HG03575 (cell line): Measurements from ENCODE around the gene GNAT3.

Experiments used
- ATAC-seq: cut with Tn5 transposase; IDR thresholded peaks from one replicate; pipeline ENCODE4 v1.9.1; 2021; ENCODE audit not compliant: unreplicated experiment, insufficient number of reproducible peaks, low FRiP score; ENCODE audit errors: extremely low read depth

GNAT3 gene

DNA sequence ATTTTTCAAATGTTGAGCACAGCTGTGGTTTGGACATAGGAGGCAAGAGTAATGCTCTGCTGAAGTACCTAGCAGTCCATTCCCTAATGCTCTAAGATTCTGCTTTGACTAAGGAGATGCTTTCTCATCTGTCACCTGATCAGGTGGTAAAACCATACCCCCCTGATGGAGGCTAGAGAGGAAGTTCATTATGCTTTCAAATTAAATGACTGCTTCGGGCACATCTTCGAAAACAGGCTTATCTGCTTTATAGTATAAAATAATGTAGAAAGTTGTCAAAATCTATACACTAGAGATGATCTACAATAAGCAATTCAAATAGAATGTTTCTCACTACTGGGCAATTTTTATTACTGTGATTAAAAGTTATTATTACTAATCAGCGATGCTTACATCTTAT, at the start of gene GNAT3:
Gene GNAT3 (minus strand): TSS at position 101 of the 400 bp plus-strand sequence. CDS start 138 bp downstream, outside the sequence.
- no peak for ATAC-seq

DNA sequence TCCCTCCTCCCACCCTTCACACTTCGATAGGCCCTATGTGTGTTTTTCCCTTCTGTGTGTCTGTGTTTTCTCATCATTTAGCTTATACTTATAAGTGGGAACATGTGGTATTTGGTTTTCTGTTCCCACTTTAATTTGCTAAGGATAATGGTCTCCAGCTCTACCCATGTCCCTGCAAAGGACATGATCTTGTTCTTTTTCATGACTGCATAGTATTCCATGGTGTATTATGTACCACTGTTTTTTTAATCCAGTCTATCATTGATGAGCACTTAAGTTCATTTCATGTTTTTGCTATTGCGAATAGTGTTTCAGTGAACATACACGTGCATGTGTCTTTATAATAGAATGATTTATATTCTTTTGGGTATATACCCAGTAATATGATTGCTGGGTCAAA, 46.3 kb upstream of the GNAT3 start:
- ATAC-seq, result no peak

GRCh38 chr7:80552031-80552694, 40.3 kb upstream of the GNAT3 start:
- no peak for ATAC-seq

DNA sequence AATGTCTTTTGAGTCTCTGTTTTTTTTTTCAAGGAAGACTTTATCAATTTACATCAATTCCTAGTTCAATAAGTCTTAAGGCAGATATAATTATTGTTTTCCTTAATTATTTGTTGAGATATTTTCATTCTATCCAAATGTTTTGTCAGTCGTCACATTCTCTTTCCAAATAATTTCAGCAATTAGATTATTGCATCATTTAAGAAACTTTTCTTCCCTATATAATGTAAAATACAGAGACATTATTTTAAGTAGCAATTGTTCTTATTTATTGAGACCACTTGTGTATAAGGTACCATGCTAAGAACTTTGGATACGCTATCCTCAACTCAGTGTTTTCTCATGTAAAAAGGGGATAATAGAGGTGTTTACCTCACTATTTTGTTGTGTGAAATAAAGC, 38.1 kb upstream of the GNAT3 start:
- no peak for ATAC-seq

DNA sequence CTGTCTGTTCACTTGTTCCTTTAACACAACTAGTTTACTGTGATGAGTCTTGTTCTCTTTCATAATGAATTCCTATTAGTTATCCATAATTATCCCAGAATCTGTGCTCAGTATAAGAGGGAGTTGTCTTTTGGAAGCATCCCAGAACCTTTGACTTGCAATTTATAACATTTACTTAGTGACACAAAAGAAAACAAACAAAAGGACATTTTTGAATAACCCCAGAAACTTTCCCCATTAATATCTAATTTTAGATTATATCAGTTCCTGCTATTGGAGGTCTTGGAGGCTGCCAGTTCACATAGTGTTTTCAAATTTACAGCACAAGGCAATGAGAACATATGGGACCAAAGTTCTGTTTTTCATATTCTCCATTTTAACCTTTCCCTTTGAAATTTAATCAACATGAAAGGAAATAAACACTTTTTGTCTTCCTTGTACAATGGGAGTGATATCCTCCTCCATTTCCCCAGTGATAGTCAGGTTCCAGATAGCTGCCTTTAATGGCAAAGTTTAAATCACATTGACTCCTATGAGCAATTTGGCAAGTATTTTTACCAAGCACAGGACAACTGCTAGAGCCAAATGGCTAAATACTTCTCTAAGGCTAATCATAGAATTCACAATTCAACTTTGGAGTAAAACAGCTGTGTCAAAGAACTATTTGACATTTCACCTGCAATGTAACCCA, 37.1 kb upstream of the GNAT3 start:
- ATAC-seq, result no peak

DNA sequence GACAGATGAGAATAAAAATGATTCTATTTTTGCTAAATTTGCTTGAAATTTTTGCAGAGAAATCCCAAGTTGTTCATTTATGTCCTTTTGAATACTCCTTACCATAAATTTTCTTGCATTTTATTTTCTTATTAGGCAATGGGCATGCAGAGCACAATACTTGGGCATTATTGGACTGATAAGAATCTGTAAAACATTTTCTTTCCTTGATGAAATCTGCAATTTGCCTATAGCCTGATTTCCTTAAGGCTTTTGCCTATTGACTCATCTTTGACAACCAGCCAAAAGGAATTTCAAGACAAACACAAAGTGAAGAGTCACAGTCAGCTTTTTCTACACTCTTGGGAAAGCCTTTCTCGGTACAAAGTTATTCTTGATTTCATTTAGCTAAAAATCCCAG, 30.5 kb upstream of the GNAT3 start:
- ATAC-seq, result no peak

DNA sequence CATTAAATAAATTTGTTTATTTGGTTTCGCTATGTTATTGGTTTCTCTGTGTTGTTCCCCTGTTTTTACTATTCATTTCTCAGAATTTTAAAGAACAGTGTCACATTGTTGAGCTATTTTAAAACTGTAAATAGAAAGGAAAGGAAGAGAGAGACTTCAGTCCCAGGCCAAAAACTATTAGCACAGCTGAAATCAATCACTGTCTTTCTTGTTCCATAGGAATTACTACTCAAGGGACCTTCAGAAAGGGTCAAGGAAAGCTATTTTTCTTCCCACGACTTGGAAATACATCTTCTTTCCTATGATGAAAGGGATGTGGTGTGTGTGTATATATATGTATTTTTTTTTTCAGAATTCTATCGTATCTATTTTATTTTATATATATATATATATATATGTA, 29.0 kb upstream of the GNAT3 start:
- ATAC-seq, result no peak

GRCh38 chr7:80537091-80537490, 25.2 kb upstream of the GNAT3 start:
- no peak for ATAC-seq

DNA sequence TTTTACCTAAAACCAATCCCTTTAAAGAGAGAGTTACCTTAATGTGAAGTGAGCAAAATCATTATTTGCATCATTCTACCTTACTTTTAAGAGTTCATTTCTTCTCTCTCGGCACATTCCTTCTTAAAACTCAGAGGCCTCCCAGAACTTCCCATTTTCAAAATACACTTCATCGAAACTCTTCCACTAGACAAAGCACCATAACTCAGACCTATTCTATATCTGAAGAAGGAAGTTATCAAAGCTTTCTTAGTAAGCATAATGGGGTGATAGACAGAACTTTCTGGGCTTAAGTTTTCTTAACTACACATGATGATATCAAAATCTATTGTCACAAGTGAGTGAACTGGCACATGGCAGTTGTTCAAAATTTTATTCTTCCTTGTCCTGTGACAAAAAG, 24.6 kb upstream of the GNAT3 start:
- ATAC-seq, result no peak

DNA sequence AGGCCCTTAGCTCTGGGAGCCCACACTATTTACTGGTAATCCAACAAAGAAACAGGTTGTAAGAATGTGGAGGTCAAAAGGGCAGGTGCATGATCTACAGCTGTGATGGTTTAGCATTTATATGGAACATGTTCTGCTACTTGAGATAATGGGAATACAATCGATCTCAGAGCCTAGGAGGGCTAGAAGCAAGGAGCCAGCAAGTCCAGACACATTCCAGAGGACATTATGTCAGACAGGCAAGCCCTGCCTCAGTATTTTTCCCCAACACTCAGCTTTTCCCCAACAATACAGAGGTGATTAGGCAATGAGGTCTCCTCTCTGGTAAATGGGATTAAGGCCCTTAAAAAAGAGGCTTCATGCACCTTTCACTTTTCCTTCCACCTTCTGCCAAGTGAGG, 21.4 kb upstream of the GNAT3 start:
- ATAC-seq, result no peak

DNA sequence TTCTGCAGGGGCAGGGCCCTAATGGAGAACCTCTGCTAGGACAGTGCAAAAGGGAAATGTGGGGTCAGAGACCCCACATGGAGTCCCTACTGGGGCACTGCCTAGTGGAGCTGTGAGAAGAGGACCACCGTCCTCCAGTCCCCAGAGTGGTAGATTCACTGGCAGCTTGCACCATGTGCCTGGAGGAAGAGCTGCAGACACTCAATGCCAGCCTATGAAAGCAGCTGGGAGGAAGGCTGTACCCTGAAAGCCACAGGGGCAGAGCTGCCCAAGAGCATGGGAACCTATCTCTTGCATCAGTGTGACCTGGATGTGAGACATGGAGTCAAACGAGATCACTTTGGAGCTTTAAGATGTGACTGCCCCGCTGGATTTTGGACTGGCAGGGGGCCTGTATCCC, 20.3 kb upstream of the GNAT3 start:
- ATAC-seq, result no peak

DNA sequence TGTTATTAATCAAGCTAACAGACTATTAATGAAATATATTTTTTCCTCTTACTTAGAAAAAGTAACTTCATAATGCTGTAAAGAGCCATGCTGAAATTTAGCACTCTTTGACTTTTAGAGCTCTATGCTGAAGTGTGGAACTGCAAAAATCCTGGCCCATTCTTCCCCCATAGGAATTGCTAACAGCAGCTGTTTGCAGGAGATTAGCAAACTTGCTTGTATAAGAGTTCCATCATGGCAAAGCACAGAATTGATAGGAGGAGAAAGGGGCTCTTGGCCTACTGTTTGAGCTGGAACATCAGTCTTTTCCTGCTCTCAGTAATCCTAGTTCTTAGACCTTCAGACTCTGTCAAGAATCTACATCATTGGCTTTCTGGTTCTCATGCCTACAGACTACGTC, 18.3 kb upstream of the GNAT3 start:
- no peak for ATAC-seq

- no peak for ATAC-seq
These were observed 17.5 kb upstream of the GNAT3 start for GRCh38 chr7:80529362-80529761.

- no peak for ATAC-seq
These were observed 16.8 kb upstream of the GNAT3 start for GRCh38 chr7:80528689-80529088.

- no peak for ATAC-seq
These were observed 14.6 kb upstream of the GNAT3 start for GRCh38 chr7:80526472-80526871.

DNA sequence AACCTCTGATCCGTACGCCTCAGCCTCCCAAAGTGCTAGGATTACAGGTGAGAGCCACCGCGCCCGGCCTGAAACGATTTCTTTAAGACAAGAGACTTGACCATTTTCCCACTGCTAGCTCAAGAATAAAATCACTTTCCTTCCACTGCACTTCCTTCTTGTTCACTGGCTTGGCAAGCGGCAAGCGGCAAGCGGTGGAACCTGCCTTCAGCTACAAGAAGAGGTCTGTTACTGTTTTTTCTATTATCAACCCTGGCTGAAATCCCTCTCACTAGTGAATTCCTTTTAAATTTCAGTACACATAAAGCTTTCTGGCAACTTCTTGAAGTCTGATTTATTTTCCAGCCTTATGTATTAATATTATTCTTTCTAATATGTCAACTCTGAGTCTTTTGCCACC, 12.8 kb upstream of the GNAT3 start:
- ATAC-seq, result no peak

- no peak for ATAC-seq
These were observed 9.9 kb upstream of the GNAT3 start for GRCh38 chr7:80521809-80522208.

DNA sequence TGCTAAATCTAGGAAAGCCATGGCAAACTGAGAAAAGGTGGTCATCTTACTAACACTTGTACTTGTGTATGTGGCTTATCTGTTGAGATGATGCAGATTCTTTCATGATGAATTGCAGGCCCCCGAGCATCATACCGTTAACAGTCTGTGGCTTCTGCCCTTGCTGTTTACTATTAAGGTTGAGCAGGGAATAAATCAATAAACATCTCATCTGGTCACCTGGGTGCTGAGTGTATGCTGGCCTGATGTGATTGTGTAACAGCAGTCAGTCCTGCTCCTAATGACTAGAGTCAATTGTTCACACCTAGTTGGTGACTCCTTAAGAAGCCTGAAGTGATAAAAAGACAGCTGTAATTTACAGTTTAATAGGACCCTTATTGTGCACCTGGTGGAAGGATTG, 8.3 kb upstream of the GNAT3 start:
- ATAC-seq, result no peak

- no peak for ATAC-seq
These were observed 5.5 kb upstream of the GNAT3 start for GRCh38 chr7:80517282-80517747.

GRCh38 chr7:80515298-80515697, 3.4 kb upstream of the GNAT3 start:
- ATAC-seq, result no peak

DNA sequence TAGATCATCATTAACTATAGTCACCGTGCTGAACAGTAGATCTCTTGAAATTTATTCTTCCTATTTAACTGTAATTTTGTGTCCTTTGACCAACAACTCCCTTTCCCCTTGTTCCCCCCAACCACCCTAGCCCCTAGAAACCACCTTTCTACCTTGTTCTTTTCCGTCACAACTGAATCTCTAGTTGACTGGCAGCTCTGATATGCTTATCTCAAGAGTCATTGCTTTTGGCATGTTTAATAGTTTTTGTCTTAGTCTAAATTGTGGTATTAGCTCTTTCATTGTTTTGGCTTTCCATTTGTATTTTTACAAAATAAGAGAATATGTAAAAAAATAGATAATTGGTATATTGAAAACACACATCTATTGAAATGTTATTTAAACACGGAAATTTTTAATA, 1.8 kb downstream of the GNAT3 start:
- no peak for ATAC-seq
